Measurements from ENCODE around the gene GNAS-AS1.

The GNAS-AS1 gene

DNA sequence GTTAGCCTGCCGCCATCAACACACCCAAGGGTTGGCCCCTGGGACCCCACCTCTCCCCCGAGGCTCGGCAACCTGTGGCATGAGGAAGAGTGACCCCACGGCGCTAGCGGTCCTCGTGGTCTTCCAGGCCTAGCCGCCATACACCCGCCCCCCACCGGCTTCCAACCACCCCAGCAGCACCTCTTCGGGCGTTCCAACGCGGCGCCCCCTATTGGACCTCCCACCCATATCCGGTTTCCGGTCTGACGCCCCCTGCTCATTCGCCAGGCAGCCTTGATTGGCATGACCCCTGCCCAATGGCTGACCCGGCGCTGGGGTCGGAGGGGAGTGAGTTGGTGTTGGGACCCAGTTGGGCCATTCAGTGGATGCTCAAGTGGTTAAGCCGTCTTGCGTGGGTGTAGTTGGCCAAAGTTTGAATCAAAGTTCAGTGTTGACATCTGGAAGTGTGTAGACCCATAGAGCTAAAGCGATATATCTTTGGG, at the start of gene GNAS-AS1:
Gene GNAS-AS1 (minus strand): TSS at position 210 of the 482 bp plus-strand sequence.
- peak; percentile 76 to 88 for DNase-seq

DNA sequence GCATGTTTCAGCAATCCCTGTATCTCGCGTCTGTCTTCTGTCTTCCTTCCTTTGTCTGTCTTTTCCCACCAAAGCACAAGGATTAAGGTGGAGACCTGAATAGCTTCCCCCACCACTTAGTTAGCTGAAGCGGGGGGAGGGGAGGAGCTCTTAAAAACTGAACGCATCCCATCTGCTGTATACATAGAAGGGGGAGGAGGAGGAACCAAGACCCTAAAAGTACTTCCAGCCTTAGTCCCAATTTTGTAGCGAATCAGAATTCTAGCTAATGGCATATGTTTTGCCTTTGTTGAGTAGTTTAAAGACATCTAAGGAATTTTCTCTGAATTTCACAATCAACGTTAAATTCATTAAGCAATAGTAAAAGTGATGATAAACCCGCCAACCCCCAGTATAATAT, 49.7 kb upstream of the GNAS-AS1 start:
- DNase-seq, result no peak

DNA sequence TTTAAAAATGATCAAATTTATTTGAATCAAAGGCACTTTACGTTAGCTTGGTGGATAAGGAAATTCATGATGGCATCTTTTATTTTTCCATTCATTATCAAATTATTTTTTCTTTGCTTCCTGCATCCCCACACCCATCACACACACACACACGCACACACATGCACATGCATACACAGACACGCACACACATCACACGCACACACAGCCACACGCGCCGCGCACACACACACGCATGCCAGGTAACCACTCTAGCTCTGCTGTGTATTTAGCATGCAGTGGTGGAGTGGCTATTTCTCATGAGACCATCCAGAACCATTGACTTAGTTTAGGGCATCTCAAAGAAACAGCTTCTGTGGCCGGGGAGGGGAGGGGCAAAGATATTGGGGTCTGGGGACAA, 48.8 kb upstream of the GNAS-AS1 start:
- DNase-seq, result peak in 1 of 2 donors; percentile 36

DNA sequence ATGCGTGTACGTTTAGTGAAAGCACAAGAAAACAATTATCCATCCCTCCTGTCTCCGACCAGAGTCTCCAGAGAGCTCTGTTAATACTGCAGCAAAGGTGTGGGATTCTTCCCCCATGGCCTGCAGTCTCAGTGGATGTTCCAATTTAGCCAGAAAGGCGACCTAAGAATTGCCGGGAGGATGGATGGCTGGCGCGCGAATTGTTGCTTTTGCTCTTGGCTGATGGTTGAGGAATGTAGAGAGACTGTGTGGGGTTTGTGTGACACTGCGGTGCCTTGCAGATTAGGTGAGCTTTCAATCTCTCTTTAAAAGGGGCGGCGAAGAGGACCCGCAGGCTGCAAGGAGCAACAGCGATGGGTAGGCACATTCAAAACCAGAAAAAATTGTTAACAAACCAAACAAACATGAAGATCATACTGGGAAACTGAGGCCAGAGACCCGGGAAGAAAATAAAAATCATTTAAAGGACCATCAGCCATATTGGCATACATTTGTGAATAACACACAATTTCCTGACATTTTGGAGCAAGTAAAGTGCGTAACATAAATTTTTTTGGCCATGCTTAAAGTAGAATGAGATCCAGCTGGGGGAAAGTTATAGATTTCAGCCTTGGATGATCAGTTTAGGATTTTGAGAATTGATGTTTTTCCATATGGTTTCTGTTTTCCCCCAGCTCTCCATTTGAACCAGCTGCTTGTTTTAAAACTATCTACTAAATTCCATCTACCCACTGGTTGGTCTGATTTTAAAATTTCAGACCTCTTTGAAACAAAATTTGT, 48.1 kb upstream of the GNAS-AS1 start:
- DNase-seq, result peak in 1 of 2 donors; percentile 14

DNA sequence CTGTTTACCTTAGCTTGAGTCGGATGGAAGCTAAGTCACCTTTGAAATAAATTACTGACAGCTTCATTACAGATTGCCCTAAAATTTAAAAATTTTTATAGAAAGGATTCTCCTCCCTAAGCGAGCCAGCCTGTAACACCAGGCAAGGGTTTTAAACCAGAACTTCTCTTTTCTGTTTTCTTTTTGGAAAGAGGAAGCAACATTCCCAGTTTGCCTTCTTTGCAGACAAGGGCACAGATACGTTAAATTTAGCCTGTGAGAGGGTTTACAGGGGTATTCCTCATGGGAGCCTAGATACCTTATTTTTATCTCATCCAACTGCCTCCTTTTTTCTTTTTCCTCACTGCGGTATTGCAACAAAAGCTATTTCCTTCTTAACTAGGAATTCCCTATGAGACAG, 46.8 kb upstream of the GNAS-AS1 start:
- no peak for DNase-seq

DNA sequence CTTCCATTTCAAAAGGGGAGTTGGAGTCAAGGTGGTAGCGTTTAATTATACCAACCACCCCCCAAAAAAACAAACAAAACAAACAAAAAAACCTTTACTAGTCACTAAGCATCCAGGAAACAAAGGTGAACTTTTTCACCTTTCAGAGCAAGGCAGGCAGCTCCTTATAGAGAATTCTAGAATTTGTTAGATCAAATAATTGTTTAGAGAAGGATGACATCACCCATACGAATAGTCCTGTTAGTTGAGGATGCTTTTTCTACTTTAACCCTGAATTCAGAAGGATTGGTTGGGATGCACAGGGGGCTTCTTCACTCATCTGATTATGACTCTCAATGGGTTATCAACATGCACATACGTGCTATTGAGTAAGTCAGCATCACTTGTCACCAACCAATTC, 46.1 kb upstream of the GNAS-AS1 start:
- no peak for DNase-seq

DNA sequence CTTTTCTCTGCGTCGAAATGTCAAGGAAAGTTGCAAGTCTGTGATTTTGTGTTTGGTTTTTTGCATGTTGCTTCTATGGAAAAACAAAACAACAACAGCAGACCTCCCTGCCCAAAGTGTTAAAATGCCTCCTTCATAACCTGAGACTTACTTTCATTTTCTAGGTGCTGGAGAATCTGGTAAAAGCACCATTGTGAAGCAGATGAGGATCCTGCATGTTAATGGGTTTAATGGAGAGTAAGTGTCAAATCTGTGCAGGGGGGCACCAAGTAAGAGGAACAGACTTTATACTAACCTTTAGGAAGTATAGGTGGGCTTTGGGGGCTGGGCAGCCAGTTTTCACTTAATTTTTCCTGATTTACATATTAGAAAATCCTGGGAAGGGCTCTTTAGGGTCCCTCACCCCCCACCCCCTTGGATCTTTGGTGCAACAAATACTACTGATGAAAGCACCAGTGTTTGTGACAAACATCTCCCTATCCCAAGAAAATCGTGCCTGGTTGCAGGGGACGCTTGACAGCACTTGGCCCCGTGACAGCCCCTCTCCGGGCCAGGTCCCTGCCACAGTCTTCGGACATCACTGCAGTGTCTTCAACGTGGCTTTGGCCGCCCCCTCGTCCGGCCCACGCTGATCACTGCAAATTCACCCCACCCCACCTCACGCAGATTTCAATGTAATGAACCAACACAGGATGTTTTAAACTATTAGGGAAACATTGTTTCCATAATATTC, 44.9 kb upstream of the GNAS-AS1 start:
- peak in 1 of 2 donors; percentile 41 for DNase-seq

DNA sequence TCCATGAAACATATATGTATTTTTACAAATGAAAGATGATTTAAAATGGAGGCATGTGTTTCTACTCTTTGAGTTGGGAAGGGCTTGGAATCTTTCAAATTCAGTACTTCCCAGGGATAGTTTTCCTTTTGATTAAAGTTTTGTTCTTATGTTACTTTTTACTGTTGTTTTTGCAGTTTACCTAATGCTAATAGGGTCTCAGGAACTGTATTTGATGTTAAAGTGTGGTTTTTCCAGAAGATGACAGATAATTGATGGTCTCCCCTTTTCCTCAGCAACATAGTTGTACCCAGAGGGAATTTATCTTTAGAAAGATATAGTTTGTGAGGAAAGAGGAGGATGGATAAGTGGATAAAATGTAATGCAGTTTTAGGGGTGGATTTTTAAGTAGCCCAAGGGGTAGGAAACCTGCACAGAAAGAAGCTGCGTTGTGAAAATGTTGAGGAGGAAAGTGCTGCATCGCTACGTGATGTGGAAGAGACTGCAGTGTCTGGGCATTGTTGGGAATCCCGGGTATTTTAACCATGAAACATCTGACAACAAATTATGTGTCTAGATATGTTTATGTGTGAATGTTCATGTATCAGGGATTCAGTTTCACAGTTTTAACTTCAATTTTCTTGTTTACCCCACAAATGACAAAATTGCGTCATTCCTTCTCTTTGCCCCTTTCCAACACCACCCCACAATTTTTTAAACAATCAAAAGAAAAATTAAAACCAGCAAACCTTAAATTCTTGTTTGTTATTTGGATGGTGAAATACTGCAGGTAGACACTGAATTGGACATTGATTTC, 44.1 kb upstream of the GNAS-AS1 start:
- no peak for DNase-seq

DNA sequence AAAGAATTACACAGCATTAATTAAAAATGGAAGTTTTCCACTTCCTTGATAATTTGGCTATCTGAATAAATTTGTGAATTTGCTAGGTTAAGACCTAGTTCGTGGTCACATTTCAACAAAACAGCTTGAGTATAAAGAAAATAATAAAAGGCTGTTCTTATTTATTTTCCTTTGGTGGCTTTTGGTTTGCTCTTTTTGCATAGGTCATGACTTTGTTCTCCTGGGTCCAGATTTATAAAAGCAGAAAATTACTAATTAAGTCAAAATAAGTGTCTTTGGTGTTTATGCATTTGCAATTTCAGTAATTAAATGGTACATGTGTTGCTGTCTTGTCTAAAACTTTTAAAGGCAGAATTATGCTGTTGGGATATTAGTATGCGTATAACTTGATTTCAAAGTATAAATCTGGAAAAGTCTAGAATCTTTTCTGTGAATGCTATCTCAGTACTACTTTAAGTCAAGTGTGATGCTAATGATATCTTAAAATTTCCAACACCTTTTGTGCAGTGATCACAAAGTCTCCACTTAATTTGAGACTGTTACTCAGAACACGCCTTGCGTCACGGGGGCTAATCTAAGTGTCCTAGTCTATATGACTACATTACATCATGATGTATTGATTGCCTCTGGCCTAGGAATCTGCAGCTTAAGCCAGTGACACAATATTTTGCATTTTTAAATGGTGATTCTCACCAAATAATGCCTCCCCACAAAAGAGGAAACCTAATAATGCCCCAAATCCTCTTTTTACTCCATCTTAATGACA, 42.8 kb upstream of the GNAS-AS1 start:
- peak in 1 of 2 donors; percentile 46 for DNase-seq

DNA sequence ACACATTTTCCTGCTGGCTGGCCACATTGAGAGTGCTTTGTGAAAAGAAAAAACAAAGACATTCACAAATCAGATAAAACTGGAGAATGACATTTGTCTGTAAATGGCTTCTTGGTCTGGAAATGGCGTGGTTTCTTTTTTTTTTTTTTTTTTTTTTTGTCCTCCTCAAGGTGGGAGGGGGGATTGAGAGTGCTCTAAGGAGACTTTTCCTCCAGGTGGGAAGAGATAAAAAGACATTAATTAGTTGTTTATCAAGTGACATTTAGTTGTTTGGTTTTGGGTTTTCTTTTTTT, 42.2 kb upstream of the GNAS-AS1 start:
- DNase-seq, result no peak

DNA sequence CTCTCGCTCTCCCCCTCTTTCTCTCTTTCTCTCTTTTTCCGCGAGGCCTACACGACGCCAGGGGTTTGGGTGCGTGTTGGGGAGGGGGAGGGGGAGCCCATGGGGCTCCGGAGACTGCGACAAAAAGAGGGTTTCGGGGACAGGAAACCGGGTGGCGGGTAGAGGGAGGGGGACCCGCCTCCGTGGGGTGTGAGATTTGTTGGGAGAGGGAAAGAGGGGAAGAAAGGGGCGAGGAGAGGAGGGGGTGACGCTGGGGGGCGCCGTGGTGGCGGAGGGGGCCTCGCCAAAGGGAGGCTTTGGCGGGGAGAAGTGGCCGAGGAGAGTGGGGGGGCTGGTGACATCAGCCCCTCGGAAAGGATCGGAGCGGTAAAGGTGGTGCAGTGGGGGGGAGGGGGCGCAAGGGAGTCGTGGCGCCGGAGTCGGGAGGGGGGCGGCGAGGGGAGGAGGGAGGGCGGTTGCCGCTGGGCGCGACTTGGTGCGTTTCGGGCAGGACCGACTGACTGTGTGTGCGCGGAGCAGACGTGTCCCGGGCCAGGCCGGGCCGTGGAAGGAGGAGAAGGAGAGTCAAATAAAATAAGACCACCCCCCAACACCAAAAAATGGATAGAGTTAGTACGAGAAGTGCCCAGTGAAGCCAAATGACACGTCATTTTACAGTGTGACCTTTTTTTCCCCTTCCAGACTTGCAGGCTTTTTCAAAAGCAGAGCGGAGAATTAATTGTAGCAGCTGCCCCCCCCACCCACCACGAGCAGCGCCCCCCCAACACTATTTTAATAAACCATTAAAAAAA, 41.6 kb upstream of the GNAS-AS1 start:
- DNase-seq, result peak; percentile 82 to 83

DNA sequence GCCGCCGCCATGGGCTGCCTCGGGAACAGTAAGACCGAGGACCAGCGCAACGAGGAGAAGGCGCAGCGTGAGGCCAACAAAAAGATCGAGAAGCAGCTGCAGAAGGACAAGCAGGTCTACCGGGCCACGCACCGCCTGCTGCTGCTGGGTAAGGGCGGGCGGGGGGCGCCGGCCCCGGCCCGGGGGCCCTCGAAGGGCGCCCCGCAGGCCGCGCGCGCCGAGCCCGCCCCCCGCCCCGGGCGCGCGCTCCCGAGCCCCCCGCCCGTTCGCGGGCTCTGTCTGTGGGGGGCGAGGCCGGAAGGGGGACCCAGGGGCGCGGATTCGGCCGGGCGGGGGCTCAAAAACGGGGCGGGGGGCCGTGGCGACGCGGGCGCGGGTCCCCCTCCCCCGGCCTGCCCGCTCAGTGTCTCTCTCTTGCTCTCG, 41.0 kb upstream of the GNAS-AS1 start:
- peak in 1 of 2 donors; percentile 47 for DNase-seq

DNA sequence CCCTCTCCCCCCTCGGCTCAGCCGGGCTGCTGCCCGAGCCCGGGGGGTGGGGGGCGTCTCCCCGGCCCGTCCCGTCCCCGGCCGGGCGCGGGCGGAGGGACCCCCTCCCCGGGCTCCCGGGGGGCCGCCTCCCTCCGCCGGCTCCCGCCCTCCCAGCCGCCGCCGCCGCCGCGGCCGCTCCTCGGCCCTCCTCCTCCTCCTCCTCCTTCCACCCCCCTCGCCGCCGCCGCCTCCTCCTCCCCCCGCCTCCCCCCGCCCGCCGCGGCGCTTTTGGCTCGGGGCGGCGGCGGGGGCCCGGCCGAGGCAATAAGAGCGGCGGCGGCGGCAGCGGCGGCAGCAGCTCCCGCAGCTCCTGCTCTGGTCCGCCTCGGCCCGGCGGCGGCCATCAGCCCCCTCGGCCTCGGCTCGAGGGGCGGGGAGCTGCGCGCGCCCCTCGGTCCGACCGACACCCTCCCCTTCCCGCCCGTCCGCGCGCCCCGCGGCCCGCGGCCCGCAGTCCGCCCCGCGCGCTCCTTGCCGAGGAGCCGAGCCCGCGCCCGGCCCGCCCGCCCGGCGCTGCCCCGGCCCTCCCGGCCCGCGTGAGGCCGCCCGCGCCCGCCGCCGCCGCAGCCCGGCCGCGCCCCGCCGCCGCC, 40.5 kb upstream of the GNAS-AS1 start:
- peak; percentile 84 to 85 for DNase-seq

DNA sequence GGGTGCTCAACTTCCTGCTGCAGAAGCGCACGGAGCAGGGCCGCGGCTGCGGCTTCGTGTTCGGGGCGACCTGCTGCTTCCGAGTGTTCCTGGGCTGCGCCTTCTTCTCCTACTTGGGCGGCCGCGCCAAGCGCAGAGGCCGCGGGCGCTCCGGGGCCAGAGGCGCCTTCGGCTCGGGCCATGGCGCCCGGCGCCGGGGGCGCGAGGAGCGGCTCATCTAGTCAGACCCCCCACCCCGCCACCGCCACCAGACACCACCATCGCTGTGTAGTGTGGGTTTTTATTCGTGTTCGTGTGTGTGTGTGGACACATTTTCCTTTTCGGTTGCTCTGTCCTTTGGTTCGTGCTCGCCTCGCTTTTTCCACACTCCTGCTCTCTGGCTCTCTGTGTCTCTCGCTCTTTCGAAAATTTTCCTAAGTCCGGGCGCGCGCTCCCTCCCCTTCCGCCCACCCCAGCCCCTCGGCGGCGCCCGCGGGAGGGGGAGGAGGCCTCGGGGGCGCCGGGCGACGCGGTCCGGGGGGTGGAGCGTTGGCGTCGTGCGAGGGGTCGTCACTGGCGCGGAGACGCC, 39.9 kb upstream of the GNAS-AS1 start:
- peak; percentile 72 to 80 for DNase-seq

DNA sequence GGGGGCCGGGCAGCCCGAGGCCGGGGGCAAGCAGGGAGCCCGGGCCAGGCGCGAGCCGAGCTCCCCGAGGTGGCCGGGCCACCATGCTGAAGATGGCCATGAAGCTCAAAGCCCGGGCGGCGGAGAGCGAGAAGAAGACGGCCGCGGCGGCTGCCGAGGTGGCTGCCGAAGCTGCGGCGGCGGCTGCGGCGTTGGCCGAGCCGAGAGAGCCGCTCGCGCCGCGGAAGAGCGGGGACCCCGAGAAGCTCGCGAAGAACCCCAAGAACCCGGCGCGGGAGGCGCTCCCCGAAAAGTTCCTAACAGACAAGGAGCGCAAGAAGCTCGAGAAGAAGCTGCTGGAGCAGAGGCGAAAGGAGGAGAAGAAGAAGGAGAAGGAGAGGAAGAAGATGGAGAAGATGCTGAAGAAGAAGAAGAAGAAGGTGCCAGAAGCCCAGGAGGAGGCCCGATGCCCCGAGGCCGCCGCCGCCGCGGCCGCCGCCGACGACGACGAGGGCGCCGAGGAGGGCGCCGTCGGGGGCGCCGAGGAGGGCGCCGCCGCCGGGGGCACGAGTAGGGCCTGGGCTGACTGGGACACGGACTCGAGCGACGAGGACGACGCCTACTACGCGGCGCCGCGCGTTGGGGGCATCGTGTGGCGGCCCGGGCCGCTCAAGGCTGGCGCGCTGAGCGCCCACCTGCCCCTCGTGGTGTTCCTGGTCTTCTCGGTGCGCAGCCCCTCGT, 39.3 kb upstream of the GNAS-AS1 start:
- no peak for DNase-seq

DNA sequence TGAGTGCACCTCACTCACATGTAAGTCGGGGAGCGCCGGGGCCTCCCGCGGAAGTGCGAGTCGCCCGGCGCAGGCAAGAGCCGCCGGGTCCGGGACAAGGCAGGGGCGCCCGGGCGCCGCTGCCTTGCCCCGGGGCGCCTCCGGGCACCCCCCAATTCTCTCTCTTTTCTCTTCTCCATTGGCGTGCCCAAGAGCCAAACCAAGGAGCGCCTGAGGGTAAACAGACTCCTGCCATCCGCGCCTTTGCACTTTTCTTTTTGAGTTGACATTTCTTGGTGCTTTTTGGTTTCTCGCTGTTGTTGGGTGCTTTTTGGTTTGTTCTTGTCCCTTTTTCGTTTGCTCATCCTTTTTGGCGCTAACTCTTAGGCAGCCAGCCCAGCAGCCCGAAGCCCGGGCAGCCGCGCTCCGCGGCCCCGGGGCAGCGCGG, 38.6 kb upstream of the GNAS-AS1 start:
- DNase-seq, result no peak

DNA sequence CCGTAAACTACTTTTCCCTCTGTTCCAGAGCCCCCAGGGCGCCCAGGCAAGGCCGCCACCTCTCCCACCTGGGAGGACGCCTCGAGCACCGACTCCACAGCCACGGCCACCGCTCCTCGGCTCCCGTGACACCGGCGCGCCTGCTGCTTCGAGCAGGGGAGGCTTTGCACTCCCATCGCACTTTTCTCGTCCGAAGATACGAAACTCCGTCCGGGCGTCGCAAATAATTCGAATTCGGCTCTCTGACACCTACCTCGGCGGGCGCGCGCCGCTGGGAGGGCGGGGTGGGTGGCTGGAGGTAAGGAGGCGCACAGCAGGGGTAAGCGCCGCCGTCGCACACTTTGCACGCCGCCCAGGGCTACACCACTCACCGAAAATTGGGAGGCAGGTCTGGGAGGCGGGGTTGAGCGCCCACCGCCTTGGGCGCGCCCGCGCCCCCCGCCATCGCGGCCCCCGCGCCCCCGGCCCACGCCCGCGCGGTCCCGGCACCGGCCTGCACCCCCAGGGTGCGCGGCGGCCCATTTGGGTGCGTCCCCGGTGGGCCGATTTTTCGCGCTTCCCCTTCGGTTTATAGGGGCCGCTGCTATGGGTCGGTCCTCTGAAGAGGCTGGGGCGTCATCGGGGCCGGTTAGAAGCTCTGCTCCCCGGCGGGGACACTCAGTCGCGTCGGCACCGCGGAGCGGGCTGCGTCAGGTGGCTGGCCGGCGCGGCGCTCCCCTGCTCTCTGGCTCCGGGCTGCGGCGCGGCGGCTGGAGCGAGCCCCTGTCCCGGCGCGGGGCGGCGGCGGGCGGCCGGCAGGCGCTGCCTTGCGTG, 38.0 kb upstream of the GNAS-AS1 start:
- DNase-seq, result peak; percentile 86 to 90

DNA sequence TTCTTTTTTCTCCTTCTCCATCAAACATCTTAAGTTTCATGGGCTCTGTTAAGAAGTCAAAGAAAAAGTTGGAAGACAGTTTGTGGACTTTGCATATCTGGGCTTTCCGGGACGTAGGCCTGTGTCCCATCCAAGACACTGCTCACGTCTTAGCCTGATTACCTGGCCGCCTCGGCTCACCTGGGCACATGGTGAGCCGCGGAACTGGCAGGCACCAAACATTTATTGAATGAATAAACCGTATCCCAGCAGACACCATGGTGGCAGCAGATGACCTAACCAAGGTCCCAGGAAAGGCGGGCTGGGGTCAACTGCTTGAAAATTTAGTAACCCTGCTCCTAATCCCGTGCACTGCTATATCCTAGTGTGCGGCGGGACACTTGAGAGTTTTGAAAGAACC, 37.4 kb upstream of the GNAS-AS1 start:
- DNase-seq, result no peak

DNA sequence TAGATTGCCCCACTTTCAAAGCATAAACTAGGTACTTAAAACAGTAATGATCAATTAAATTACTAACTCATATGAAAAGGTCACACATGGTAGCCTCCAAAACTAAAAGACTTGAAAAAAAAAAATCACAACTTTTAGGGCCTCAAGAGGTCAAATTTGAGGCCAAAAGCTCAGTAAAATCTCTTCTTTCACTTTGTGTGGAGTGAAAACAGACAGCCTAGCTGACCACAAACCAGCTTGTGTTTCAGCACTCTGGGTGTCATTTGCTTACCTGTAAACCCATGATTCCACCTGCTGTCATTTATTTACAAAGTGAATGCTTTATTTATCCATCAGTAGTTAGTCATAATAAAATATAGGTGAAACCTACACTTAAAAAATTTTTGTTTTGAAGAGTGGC, 35.8 kb upstream of the GNAS-AS1 start:
- DNase-seq, result no peak

All from CD4-positive, alpha-beta T cell treated with Interferon alpha-2 for 1 hour (primary cell).